GM12878 (cell line): ENCODE measurements around the gene PCYOX1L. TPM values are rescaled to one million over a fixed set of nuclear protein-coding genes. Genes with fewer than 3 reads are reported as not detected.
A peak's percentile ranks its signal among the peaks of the same experiment; 100 is the strongest.

Experiments used
- ATAC-seq: fragments of 200-7000 bp; cut with Tn5 transposase; 3 replicates; pipeline ENCODE4 v1.9.1; 2020; ENCODE audit warnings: mild to moderate bottlenecking, moderate library complexity
- BruUV-seq: library from RNA; stranded (reverse); fragments of 400-500 nt; replicated peaks from 2 replicates; lab custom pipeline; 2021; lab: Mats Ljungman, UMichigan
- CTCF ChIA-PET: fragments of 300-600 bp; sonication (Branson Sonifier 250); formaldehyde crosslinking; extraction: SDS; loops from one replicate; lab custom pipeline; 2021; ENCODE audit warnings: inconsistent platforms; lab: Yijun Ruan, JAX
- POLR2A ChIA-PET: fragments of 350-600 bp; formaldehyde crosslinking; extraction: SDS; loops from one replicate; lab custom pipeline; 2021; ENCODE audit warnings: inconsistent platforms; lab: Charles Lee
- RAD21 ChIA-PET: fragments of 300-600 bp; sonication (Branson Sonifier 250); formaldehyde crosslinking; loops from one replicate; lab custom pipeline; 2023; ENCODE audit warnings: antibody characterized with exemption; ENCODE audit not compliant: unreplicated experiment; lab: Charles Lee
- SMC1A ChIA-PET: fragments of 300-600 bp; sonication (Branson Sonifier 250); formaldehyde crosslinking; loops from one replicate; lab custom pipeline; 2023; ENCODE audit not compliant: unreplicated experiment, uncharacterized antibody; lab: Charles Lee
- DNase-seq: peaks from one replicate; pipeline ENCODE4 v3.0.0-alpha.2; 2011; ENCODE audit warnings: low read depth, low spot score
- FAIRE-seq: peaks from 3 replicates; lab custom pipeline; 2011; peaks lifted over from hg19 to GRCh38; lab: Jason Lieb, UNC
- H2AFZ ChIP-seq: 2 replicates; pipeline ENCODE4 v1.6.0; 2011; ENCODE audit warnings: low read depth, low read length, control low read depth; ENCODE audit not compliant: control insufficient read depth
- H3K27ac ChIP-seq: 2 replicates; pipeline ENCODE4 v1.5.1; 2011; ENCODE audit warnings: control low read depth; ENCODE audit not compliant: control insufficient read depth, insufficient read depth
- H3K27me3 ChIP-seq, 2 experiments: replicated peaks in 1 of 2; 2 replicates each; pipeline versions ENCODE4 v1.6.0 to v1.6.1; 2011; ENCODE audit warnings: low read length in 1 of 2; ENCODE audit not compliant: control insufficient read depth in 2 of 2, insufficient read depth in 2 of 2
- H3K36me3 ChIP-seq, 2 experiments: 2 replicates each; pipeline ENCODE4 v1.5.1; 2011; ENCODE audit warnings: low read length in 1 of 2; ENCODE audit not compliant: control insufficient read depth in 2 of 2, insufficient read depth in 2 of 2
- H3K4me1 ChIP-seq: 2 replicates; pipeline ENCODE4 v1.6.1; 2011; ENCODE audit warnings: mild to moderate bottlenecking, low read length, moderate library complexity, mixed read lengths; ENCODE audit not compliant: control insufficient read depth, insufficient read depth
- H3K4me2 ChIP-seq: 2 replicates; pipeline ENCODE4 v1.6.0; 2011; ENCODE audit warnings: control low read depth; ENCODE audit not compliant: control insufficient read depth, insufficient read depth
- H3K4me3 ChIP-seq: fragments of 200-600 bp; sonication (generic); 2 replicates; pipeline ENCODE4 v1.5.1; 2016
- H3K79me2 ChIP-seq: 2 replicates; pipeline ENCODE4 v1.6.0; 2011; ENCODE audit warnings: low read length; ENCODE audit not compliant: control insufficient read depth, insufficient read depth
- H3K9ac ChIP-seq: 2 replicates; pipeline ENCODE4 v1.8.0; 2011; ENCODE audit warnings: low read length, control low read depth, mixed read lengths; ENCODE audit not compliant: control insufficient read depth, insufficient read depth
- H3K9me3 ChIP-seq: replicated peaks from 3 replicates; pipeline ENCODE4 v1.5.1; 2011; ENCODE audit warnings: mild to moderate bottlenecking, low read length; ENCODE audit not compliant: control insufficient read depth, insufficient read depth
- H4K20me1 ChIP-seq: 2 replicates; pipeline ENCODE4 v1.6.0; 2011; ENCODE audit not compliant: control insufficient read depth, insufficient read depth
- BCL3 ChIP-seq: IDR thresholded peaks from 2 replicates; pipeline ENCODE4 v1.6.1; 2011; ENCODE audit warnings: borderline replicate concordance, low read depth, mild to moderate bottlenecking, moderate library complexity, low read length; ENCODE audit not compliant: insufficient read depth, poor library complexity, severe bottlenecking
- CHD4 ChIP-seq: fragments of 200-600 bp; sonication (generic); IDR thresholded peaks from 2 replicates; pipeline ENCODE4 v1.6.1; 2016; ENCODE audit warnings: mild to moderate bottlenecking
- ELK1 ChIP-seq: IDR thresholded peaks from 2 replicates; pipeline ENCODE4 v1.6.1; 2012; ENCODE audit warnings: low read depth, low read length, improper control_type of control experiment
- ETV6 ChIP-seq, 2 experiments: fragments of 450-650 bp in 1 of 2; IDR thresholded peaks in 1 of 2; conservative IDR thresholded peaks in 1 of 2; 2 replicates each; pipeline ENCODE4 v1.6.1; 2014; ENCODE audit warnings: antibody characterized with exemption in 1 of 2, borderline replicate concordance in 1 of 2, low read depth in 1 of 2, mild to moderate bottlenecking in 1 of 2, moderate library complexity in 1 of 2
- IKZF2 ChIP-seq, 2 experiments: fragments of 450-650 bp; IDR thresholded peaks; 2 replicates each; pipeline ENCODE4 v1.6.1; 2017; ENCODE audit warnings: mild to moderate bottlenecking in 2 of 2, moderate library complexity in 2 of 2
- JUND ChIP-seq: IDR thresholded peaks from 2 replicates; pipeline ENCODE4 v1.6.1; 2012; ENCODE audit warnings: low read depth, mild to moderate bottlenecking, low read length, improper control_type of control experiment, moderate library complexity
- MEF2A ChIP-seq: IDR thresholded peaks from 2 replicates; pipeline ENCODE4 v1.6.1; 2011; ENCODE audit warnings: low read depth, mild to moderate bottlenecking, low read length, moderate library complexity; ENCODE audit not compliant: insufficient read depth
- NBN ChIP-seq: fragments of 450-650 bp; IDR thresholded peaks from 2 replicates; pipeline ENCODE4 v1.6.1; 2016
- NFXL1 ChIP-seq: fragments of 450-650 bp; IDR thresholded peaks from 2 replicates; pipeline ENCODE4 v1.6.1; 2017; ENCODE audit warnings: antibody characterized with exemption, mild to moderate bottlenecking, borderline replicate concordance
- POLR2AphosphoS5 ChIP-seq: IDR thresholded peaks from 2 replicates; pipeline ENCODE4 v1.6.1; 2011; ENCODE audit warnings: mild to moderate bottlenecking, low read length, inconsistent platforms
- RAD21 ChIP-seq: IDR thresholded peaks from 2 replicates; pipeline ENCODE4 v1.6.1; 2011; ENCODE audit warnings: mild to moderate bottlenecking, low read depth, low read length, moderate library complexity; ENCODE audit not compliant: insufficient read depth
- RUNX3 ChIP-seq: IDR thresholded peaks from 2 replicates; pipeline ENCODE4 v1.6.1; 2012; ENCODE audit warnings: low read length, inconsistent platforms
- SUZ12 ChIP-seq: fragments of 200-600 bp; sonication (generic); IDR thresholded peaks from one replicate; pipeline ENCODE4 v1.6.1; 2018; ENCODE audit warnings: antibody characterized with exemption, mild to moderate bottlenecking; ENCODE audit not compliant: unreplicated experiment
- ZNF24 ChIP-seq: fragments of 450-650 bp; IDR thresholded peaks from 2 replicates; pipeline ENCODE4 v1.6.1; 2017; ENCODE audit warnings: antibody characterized with exemption, mild to moderate bottlenecking
- WGBS: methylation state at CpG from one replicate; pipeline ENCODE4 v1.1.6; 2016; ENCODE audit warnings: low lambda C conversion rate; ENCODE audit not compliant: insufficient replicate concordance, insufficient coverage; ENCODE audit errors: missing lambda C conversion rate; 5-methylcytosine and 5-hydroxymethylcytosine counted together
- in situ Hi-C: fragments of 300-500 bp; cut with MboI; formaldehyde crosslinking; loops from 9 replicates; pipeline ENCODE4 v1.14.3; 2018; ENCODE audit warnings: mixed read lengths
- intact Hi-C: fragments of 100-400 bp; cut with micrococcal nuclease; formaldehyde crosslinking; loops from one replicate; pipeline ENCODE4 v1.14.2; 2022; ENCODE audit not compliant: unreplicated experiment
- polyA plus RNA-seq, 11 experiments: library from polyadenylated mRNA; depleted of rRNA in 4 of 11; unstranded in 6 of 11; stranded (reverse) in 5 of 11; fragments of >200 nt; fragmentation: Nextera tagmentation in 4 of 11; fragmentation: Illumina TruSeq in 1 of 11; extraction: Ambion mirVana in 4 of 11; extraction: Trizol in 1 of 11; gene quantifications; 1 replicate in 1 of 11; 2 replicates in 10 of 11; pipeline versions ENCODE4 v1.2.1 to v1.2.3, GENCODE V29; 2011 to 2016; ENCODE audit warnings: inconsistent platforms in 2 of 11, missing spikeins in 2 of 11, low read depth in 1 of 11
- total RNA-seq, 4 experiments: library from RNA; depleted of rRNA in 3 of 4; stranded (reverse); fragments of >200 nt in 3 of 4; fragmentation: Illumina TruSeq in 1 of 4; extraction: Trizol in 1 of 4; gene quantifications; 2 replicates each; pipeline versions ENCODE4 v1.2.1 to v1.2.3, GENCODE V29; 2013 to 2021
- TF ChIP-seq, protein P1 (sequence below): IDR thresholded peaks from 2 replicates; pipeline ENCODE4 v1.6.1; 2012; ENCODE audit warnings: mild to moderate bottlenecking, low read depth, low read length
- TF ChIP-seq, protein P2 (sequence below): fragments of 150-350 bp; IDR thresholded peaks from 2 replicates; pipeline ENCODE4 v1.6.1; 2014; ENCODE audit warnings: mild to moderate bottlenecking, low read depth, low read length

Gene PCYOX1L
- total and polyA plus RNA-seq, 10 of the 15 experiments (the other 5 are each of a cell fraction or from before 2014, with no cell fraction given): 2.9 to 17.0 (median 12.9) TPM

GRCh38 chr5:149392718-149393117 lies 34.9 kb downstream of the PCYOX1L start:
- ATAC-seq: peak; percentile 80
- 53% methylated on average over 16 of the region's 19 CpGs for WGBS
- peak; percentile 35; the same call in 1 of the 2 replicates for TF ChIP-seq RUNX3
- TF ChIP-seq ELK1: no peak
- no peak for TF ChIP-seq MEF2A
- TF ChIP-seq POLR2AphosphoS5: no peak
- TF ChIP-seq BCL3: peak; percentile 99
- TF ChIP-seq SUZ12: no peak
- peak; percentile 11 to 39; a peak in 1 of 4 replicates for TF ChIP-seq IKZF2 (IDR thresholded peaks at IDR 0.05)
- TF ChIP-seq NFXL1: no peak
- TF ChIP-seq RAD21: no peak
- TF ChIP-seq, protein P1, sequence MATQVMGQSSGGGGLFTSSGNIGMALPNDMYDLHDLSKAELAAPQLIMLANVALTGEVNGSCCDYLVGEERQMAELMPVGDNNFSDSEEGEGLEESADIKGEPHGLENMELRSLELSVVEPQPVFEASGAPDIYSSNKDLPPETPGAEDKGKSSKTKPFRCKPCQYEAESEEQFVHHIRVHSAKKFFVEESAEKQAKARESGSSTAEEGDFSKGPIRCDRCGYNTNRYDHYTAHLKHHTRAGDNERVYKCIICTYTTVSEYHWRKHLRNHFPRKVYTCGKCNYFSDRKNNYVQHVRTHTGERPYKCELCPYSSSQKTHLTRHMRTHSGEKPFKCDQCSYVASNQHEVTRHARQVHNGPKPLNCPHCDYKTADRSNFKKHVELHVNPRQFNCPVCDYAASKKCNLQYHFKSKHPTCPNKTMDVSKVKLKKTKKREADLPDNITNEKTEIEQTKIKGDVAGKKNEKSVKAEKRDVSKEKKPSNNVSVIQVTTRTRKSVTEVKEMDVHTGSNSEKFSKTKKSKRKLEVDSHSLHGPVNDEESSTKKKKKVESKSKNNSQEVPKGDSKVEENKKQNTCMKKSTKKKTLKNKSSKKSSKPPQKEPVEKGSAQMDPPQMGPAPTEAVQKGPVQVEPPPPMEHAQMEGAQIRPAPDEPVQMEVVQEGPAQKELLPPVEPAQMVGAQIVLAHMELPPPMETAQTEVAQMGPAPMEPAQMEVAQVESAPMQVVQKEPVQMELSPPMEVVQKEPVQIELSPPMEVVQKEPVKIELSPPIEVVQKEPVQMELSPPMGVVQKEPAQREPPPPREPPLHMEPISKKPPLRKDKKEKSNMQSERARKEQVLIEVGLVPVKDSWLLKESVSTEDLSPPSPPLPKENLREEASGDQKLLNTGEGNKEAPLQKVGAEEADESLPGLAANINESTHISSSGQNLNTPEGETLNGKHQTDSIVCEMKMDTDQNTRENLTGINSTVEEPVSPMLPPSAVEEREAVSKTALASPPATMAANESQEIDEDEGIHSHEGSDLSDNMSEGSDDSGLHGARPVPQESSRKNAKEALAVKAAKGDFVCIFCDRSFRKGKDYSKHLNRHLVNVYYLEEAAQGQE: no peak
- TF ChIP-seq ETV6 (conservative IDR thresholded peaks at IDR 0.05 in 1 of 2, IDR thresholded peaks at IDR 0.05 in 1 of 2; ENCODE audit: borderline replicate concordance in 1 of 2, low read depth in 1 of 2): no peak
- peak; percentile 58; the same call in 1 of the 2 replicates for TF ChIP-seq NBN
- TF ChIP-seq ZNF24: no peak
- TF ChIP-seq CHD4: no peak
- TF ChIP-seq JUND: no peak
- TF ChIP-seq, protein P2, sequence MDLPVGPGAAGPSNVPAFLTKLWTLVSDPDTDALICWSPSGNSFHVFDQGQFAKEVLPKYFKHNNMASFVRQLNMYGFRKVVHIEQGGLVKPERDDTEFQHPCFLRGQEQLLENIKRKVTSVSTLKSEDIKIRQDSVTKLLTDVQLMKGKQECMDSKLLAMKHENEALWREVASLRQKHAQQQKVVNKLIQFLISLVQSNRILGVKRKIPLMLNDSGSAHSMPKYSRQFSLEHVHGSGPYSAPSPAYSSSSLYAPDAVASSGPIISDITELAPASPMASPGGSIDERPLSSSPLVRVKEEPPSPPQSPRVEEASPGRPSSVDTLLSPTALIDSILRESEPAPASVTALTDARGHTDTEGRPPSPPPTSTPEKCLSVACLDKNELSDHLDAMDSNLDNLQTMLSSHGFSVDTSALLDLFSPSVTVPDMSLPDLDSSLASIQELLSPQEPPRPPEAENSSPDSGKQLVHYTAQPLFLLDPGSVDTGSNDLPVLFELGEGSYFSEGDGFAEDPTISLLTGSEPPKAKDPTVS: no peak

More at GRCh38 chr5:149392718-149393117, 34.9 kb downstream of the PCYOX1L start:
- Histone ChIP-seq H3K27ac (no peak overlapping the region), H3K36me3 (no peaks in the 10 kb centered on the region), H3K27me3 (peaks cover 2% of the 10 kb centered on the region in 2 experiments; a peak in 2 of 4 replicates), H3K4me3 (no peak overlapping the region), H4K20me1 (no peaks in the 10 kb centered on the region), H3K79me2 (no peaks in the 10 kb centered on the region), H3K9me3 (no peaks in the 10 kb centered on the region), H3K9ac (no peak overlapping the region), H3K4me2 (no peak overlapping the region), H3K4me1 (no peaks in the 10 kb centered on the region), H2AFZ (no peak overlapping the region)
- in situ Hi-C loops: no loop called here
- RAD21 ChIA-PET: no interaction called here
- no peak for FAIRE-seq
- no TSS peak for BruUV-seq
- POLR2A ChIA-PET: no interaction called here
- SMC1A ChIA-PET: no interaction called here
- intact Hi-C loops: no loop called here
- CTCF ChIA-PET: no interaction called here
- no peak for DNase-seq
